K562 (cell line): ENCODE results near the gene ENPP6. TPM values are rescaled to one million over a fixed set of nuclear protein-coding genes. Genes with fewer than 3 reads are reported as not detected.

Experiments used
- ATAC-seq: fragments of 200-7000 bp; cut with Tn5 transposase; 3 replicates; pipeline ENCODE4 v1.9.1; 2020; ENCODE audit warnings: moderate library complexity
- BruUV-seq: library from RNA; stranded (reverse); fragments of 400-500 nt; replicated peaks from 2 replicates; lab custom pipeline; 2021; lab: Mats Ljungman, UMichigan
- CTCF ChIA-PET: fragments of 300-600 bp; formaldehyde crosslinking; extraction: SDS; loops from one replicate; lab custom pipeline; 2021; ENCODE audit warnings: low intra/inter-chr PET ratio; lab: Yijun Ruan, JAX
- POLR2A ChIA-PET: fragments of 300-600, 350-650 bp; sonication (Branson Sonifier 250); formaldehyde crosslinking; extraction: SDS; loops from one replicate; lab custom pipeline; 2021; ENCODE audit warnings: antibody characterized with exemption, inconsistent platforms; lab: Yijun Ruan, JAX
- DNase-seq, 4 experiments: peaks; one replicate each; pipeline versions ENCODE4 v3.0.0 to v3.0.0-alpha.2; 2011 to 2018; ENCODE audit warnings: low spot score in 3 of 4, mixed read lengths in 3 of 4; ENCODE audit errors: extremely low read depth in 1 of 4
- FAIRE-seq: peaks from 2 replicates; lab custom pipeline; 2011; peaks lifted over from hg19 to GRCh38; lab: Jason Lieb, UNC
- H2AFZ ChIP-seq: 2 replicates; pipeline ENCODE4 v1.6.0; 2011; ENCODE audit warnings: low read depth, low read length, control low read depth, inconsistent platforms
- H3K27ac ChIP-seq: fragments of 200-600 bp; 3 replicates; pipeline ENCODE4 v1.8.0; 2011; ENCODE audit warnings: low read depth, mild to moderate bottlenecking, control low read depth, inconsistent platforms, low read length, moderate library complexity, mixed read lengths; ENCODE audit errors: extremely low read depth
- H3K27me3 ChIP-seq, 2 experiments: fragments of 300-600 bp in 1 of 2; 2 replicates in 1 of 2; 3 replicates in 1 of 2; pipeline versions ENCODE4 v1.6.0 to v1.8.0; 2011; ENCODE audit warnings: inconsistent platforms in 2 of 2, low read length in 2 of 2, mild to moderate bottlenecking in 1 of 2, mixed read lengths in 1 of 2, moderate library complexity in 1 of 2; ENCODE audit not compliant: control insufficient read depth in 2 of 2, insufficient read depth in 2 of 2
- H3K36me3 ChIP-seq: fragments of 300-600 bp; 3 replicates; pipeline ENCODE4 v1.8.0; 2011; ENCODE audit warnings: mild to moderate bottlenecking, low read length, inconsistent platforms; ENCODE audit not compliant: control insufficient read depth, insufficient read depth
- H3K4me1 ChIP-seq, 2 experiments: fragments of 200-600 bp in 1 of 2; replicated peaks in 1 of 2; 2 replicates in 1 of 2; 3 replicates in 1 of 2; pipeline versions ENCODE4 v1.5.1 to v1.8.0; 2011; ENCODE audit warnings: inconsistent platforms in 2 of 2, low read length in 2 of 2, mild to moderate bottlenecking in 1 of 2, mixed read lengths in 1 of 2, moderate library complexity in 1 of 2; ENCODE audit not compliant: control insufficient read depth in 2 of 2, insufficient read depth in 2 of 2
- H3K4me2 ChIP-seq: 2 replicates; pipeline ENCODE4 v1.6.1; 2011; ENCODE audit warnings: low read length, control low read depth, inconsistent platforms, mixed read lengths; ENCODE audit not compliant: insufficient read depth
- H3K4me3 ChIP-seq: fragments of 200-600 bp; sonication (generic), shearing (Covaris generic); 2 replicates; pipeline ENCODE4 v1.5.1; 2016; ENCODE audit warnings: control low read depth, inconsistent platforms
- H3K79me2 ChIP-seq: fragments of 200-600 bp; 3 replicates; pipeline ENCODE4 v1.8.0; 2011; ENCODE audit warnings: low read length, inconsistent platforms; ENCODE audit not compliant: control insufficient read depth, insufficient read depth
- H3K9ac ChIP-seq, 2 experiments: 2 replicates each; pipeline versions ENCODE4 v1.6.0 to v1.6.1; 2011; ENCODE audit warnings: low read depth in 2 of 2, low read length in 2 of 2, control low read depth in 1 of 2, inconsistent platforms in 1 of 2, mild to moderate bottlenecking in 1 of 2, mixed read lengths in 1 of 2; ENCODE audit not compliant: insufficient read depth in 1 of 2
- H3K9me1 ChIP-seq: one replicate; pipeline ENCODE4 v1.6.0; 2011; ENCODE audit warnings: inconsistent platforms, mild to moderate bottlenecking, low read length, moderate library complexity; ENCODE audit not compliant: control insufficient read depth, insufficient read depth
- H3K9me3 ChIP-seq: replicated peaks from 2 replicates; pipeline ENCODE4 v1.5.1; 2011; ENCODE audit warnings: low read depth, low read length, inconsistent platforms; ENCODE audit not compliant: control insufficient read depth, insufficient read depth
- H4K20me1 ChIP-seq: replicated peaks from 2 replicates; pipeline ENCODE4 v1.6.1; 2011; ENCODE audit warnings: low read length, inconsistent platforms, mixed read lengths; ENCODE audit not compliant: control insufficient read depth, insufficient read depth
- CBFB ChIP-seq: sonication (generic); formaldehyde crosslinking; IDR thresholded peaks from 2 replicates; pipeline ENCODE4 v1.4.0; 2020; ENCODE audit warnings: mild to moderate bottlenecking, missing genetic modification reagents
- CCNT2 ChIP-seq: IDR thresholded peaks from 2 replicates; pipeline ENCODE4 v1.6.1; 2011; ENCODE audit warnings: borderline replicate concordance, low read depth, mild to moderate bottlenecking, moderate library complexity, mixed read lengths, low read length; ENCODE audit not compliant: insufficient read length; ENCODE audit errors: extremely low read depth
- COPS2 ChIP-seq: fragments of 450-650 bp; conservative IDR thresholded peaks from 2 replicates; pipeline ENCODE4 v1.6.1; 2016; ENCODE audit warnings: mild to moderate bottlenecking, moderate library complexity
- DMBX1 ChIP-seq: fragments of 250-450 bp; sonication (Bioruptor Pico); IDR thresholded peaks from 2 replicates; pipeline ENCODE4 v1.8.0; 2022; ENCODE audit warnings: inconsistent platforms, mild to moderate bottlenecking, moderate library complexity, borderline replicate concordance
- ESRRA ChIP-seq: fragments of 450-650 bp; IDR thresholded peaks from 2 replicates; pipeline ENCODE4 v1.6.1; 2014; ENCODE audit warnings: low read depth, mild to moderate bottlenecking, moderate library complexity, borderline replicate concordance
- ETV5 ChIP-seq: sonication (generic); formaldehyde crosslinking; IDR thresholded peaks from 2 replicates; pipeline ENCODE4 v1.4.0; 2020; ENCODE audit warnings: low read depth, mild to moderate bottlenecking, missing genetic modification reagents
- HIVEP1 ChIP-seq: fragments of 250-450 bp; sonication (Bioruptor Pico); IDR thresholded peaks from 2 replicates; pipeline ENCODE4 v1.4.0; 2020; ENCODE audit warnings: mild to moderate bottlenecking
- KLF6 ChIP-seq: fragments of 250-450 bp; sonication (Bioruptor Pico); IDR thresholded peaks from 2 replicates; pipeline ENCODE4 v1.4.0; 2020; ENCODE audit warnings: mild to moderate bottlenecking, moderate library complexity, borderline replicate concordance
- NFE2 ChIP-seq: IDR thresholded peaks from 2 replicates; pipeline ENCODE4 v1.6.1; 2014; ENCODE audit warnings: antibody characterized with exemption, low read depth
- NFXL1 ChIP-seq: fragments of 450-650 bp; formaldehyde crosslinking; IDR thresholded peaks from 2 replicates; pipeline ENCODE4 v1.4.0; 2021; ENCODE audit warnings: mild to moderate bottlenecking
- NR1H2 ChIP-seq: sonication (generic); formaldehyde crosslinking; IDR thresholded peaks from 2 replicates; pipeline ENCODE4 v1.4.0; 2020; ENCODE audit warnings: mild to moderate bottlenecking, missing genetic modification reagents
- PCBP1 ChIP-seq: fragments of 200-400 bp; formaldehyde crosslinking; IDR thresholded peaks from 2 replicates; pipeline ENCODE4 v1.6.1; 2018; ENCODE audit warnings: mild to moderate bottlenecking, low read depth, low read length; ENCODE audit not compliant: poor library complexity, severe bottlenecking
- RAD21 ChIP-seq, 2 experiments: fragments of 250-450 bp in 1 of 2; fragments of 450-650 bp in 1 of 2; sonication (Bioruptor Pico) in 1 of 2; formaldehyde crosslinking in 1 of 2; IDR thresholded peaks in 1 of 2; conservative IDR thresholded peaks in 1 of 2; 2 replicates each; pipeline versions ENCODE4 v1.4.0 to v1.8.0; 2020 to 2022; ENCODE audit warnings: mild to moderate bottlenecking in 2 of 2, moderate library complexity in 1 of 2
- RNF2 ChIP-seq: sonication (generic); IDR thresholded peaks from 2 replicates; pipeline ENCODE4 v1.6.1; 2016
- XRCC5 ChIP-seq: fragments of 200-400 bp; formaldehyde crosslinking; IDR thresholded peaks from 2 replicates; pipeline ENCODE4 v1.6.1; 2017; ENCODE audit warnings: low read depth, mild to moderate bottlenecking, low read length
- WGBS: fragments of 100-300 bp; shearing (Covaris generic); methylation state at CpG from one replicate; pipeline ENCODE4 v1.1.6; 2016; ENCODE audit warnings: low coverage, mixed read lengths; ENCODE audit not compliant: insufficient coverage; ENCODE audit errors: missing lambda C conversion rate; 5-methylcytosine and 5-hydroxymethylcytosine counted together
- in situ Hi-C: fragments of 300-500 bp; cut with MboI; formaldehyde crosslinking; loops from 4 replicates; pipeline ENCODE4 v1.15.0; 2018; ENCODE audit warnings: inconsistent platforms, mixed read lengths
- intact Hi-C: fragments of 100-400 bp; cut with micrococcal nuclease; formaldehyde crosslinking; loops from 2 replicates; pipeline ENCODE4 v1.14.2; 2022
- polyA plus RNA-seq, 8 experiments: library from polyadenylated mRNA; depleted of rRNA in 4 of 8; stranded (reverse) in 5 of 8; unstranded in 3 of 8; fragments of >200 nt; fragmentation: Nextera tagmentation in 2 of 8; fragmentation: Illumina TruSeq in 1 of 8; extraction: Ambion mirVana in 2 of 8; extraction: Trizol in 1 of 8; gene quantifications; 2 replicates each; pipeline versions ENCODE4 v1.2.1 to v1.2.3, GENCODE V29; 2011 to 2014; ENCODE audit warnings: inconsistent platforms in 1 of 8, missing spikeins in 1 of 8
- total RNA-seq, 7 experiments: library from RNA; depleted of rRNA in 6 of 7; stranded (reverse); fragments of >200 nt in 6 of 7; fragmentation: Illumina TruSeq in 2 of 7; extraction: Trizol in 2 of 7; gene quantifications; 2 replicates each; pipeline versions ENCODE4 v1.2.1 to v1.2.3, GENCODE V29; 2011 to 2021; ENCODE audit warnings: low replicate concordance in 1 of 7
- TF ChIP-seq, protein P1 (sequence below): fragments of 450-650 bp; formaldehyde crosslinking; IDR thresholded peaks from 2 replicates; pipeline ENCODE4 v1.4.0; 2020; ENCODE audit warnings: mild to moderate bottlenecking, moderate library complexity
- TF ChIP-seq, protein P2 (sequence below), 3 experiments: IDR thresholded peaks in 2 of 3; conservative IDR thresholded peaks in 1 of 3; 2 replicates each; pipeline ENCODE4 v1.5.1; 2011 to 2012; ENCODE audit warnings: low read length in 3 of 3, mild to moderate bottlenecking in 3 of 3, control low read depth in 2 of 3, improper control_type of control experiment in 1 of 3, inconsistent platforms in 1 of 3, low read depth in 1 of 3, mixed read lengths in 1 of 3, moderate library complexity in 1 of 3; ENCODE audit not compliant: insufficient read depth in 2 of 3

Gene ENPP6
- total and polyA plus RNA-seq, 9 of the 15 experiments (the other 6 are each of a cell fraction or from before 2014, with no cell fraction given): 0.29 TPM; not detected in 8

DNA sequence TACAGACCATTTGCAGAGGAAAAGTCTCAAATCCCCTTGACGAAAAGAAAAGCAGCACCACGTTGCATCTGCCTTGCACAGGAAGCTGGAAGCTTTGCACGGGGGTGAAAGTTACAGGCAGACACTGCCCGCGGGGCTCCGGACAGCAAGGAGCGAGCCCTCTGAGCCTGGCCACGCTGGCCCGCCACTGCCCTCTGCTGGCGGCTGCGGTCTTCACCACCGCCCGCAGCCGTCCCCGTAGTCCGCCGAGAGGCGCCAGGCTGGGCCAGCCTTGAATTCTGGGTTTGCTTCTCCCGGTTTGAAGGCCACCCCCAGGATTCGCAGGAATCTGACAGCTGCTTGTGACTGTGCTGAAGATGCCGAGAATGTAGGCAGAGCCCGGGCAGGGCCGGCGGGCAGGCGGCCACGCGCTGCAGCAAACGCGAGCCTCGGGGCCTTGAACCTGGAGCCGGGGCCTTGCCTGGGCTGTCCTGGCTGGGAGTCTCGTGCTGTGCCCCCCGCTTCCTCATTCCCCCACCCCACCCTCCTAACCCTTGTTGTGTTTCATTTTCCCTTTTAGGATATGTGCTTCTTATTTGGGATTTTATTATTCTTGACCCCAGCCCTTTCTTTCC is 49.2 kb downstream of the ENPP6 start:
- H4K20me1 ChIP-seq: no peaks in the 10 kb centered on the region; the same call in 1 of the 2 replicates
- H3K4me3 ChIP-seq: no peak overlapping the region
- BruUV-seq: no TSS peak
- no peaks in the 10 kb centered on the region for H3K9me3 ChIP-seq
- in situ Hi-C loops: loop anchor here (25.0 kb wide), 1 partner anchor 706 kb away; no protein-coding TSS in a partner anchor
- no peaks in the 10 kb centered on the region for H3K9me1 ChIP-seq
- FAIRE-seq (peak; percentile 74), DNase-seq (peak; percentile 74 to 80 (median 78)), ATAC-seq (peak; percentile 99)
- H3K27me3 ChIP-seq: peaks cover 22 to 59% of the 10 kb centered on the region in 2 experiments
- H3K4me1 ChIP-seq: peaks cover 0 to 6% of the 10 kb centered on the region in 2 experiments; a peak in 2 of 5 replicates
- peak overlapping the region in 1 of 2 experiments; percentile 79; a peak in 2 of 4 replicates for H3K9ac ChIP-seq
- no peaks in the 10 kb centered on the region for H3K36me3 ChIP-seq
- H3K27ac ChIP-seq: no peak overlapping the region
- ChIA-PET CTCF (interaction anchor here (0.6 to 1.0 kb wide), 6 partner anchors 69 to 1081 kb away, joined by 3 to 8 read pairs (median 4); no protein-coding TSS in a partner anchor), POLR2A (no interaction called here)
- no peak overlapping the region for H2AFZ ChIP-seq
- no peak overlapping the region; the same call in 1 of the 2 replicates for H3K4me2 ChIP-seq
- H3K79me2 ChIP-seq: no peaks in the 10 kb centered on the region
- under 1% methylated on average over 19 of the region's 33 CpGs for WGBS
- intact Hi-C loops: loop anchor here (1.0 to 5.0 kb wide), 5 partner anchors 66 to 696 kb away; no protein-coding TSS in a partner anchor
- TF ChIP-seq COPS2: no peak
- no peak for TF ChIP-seq RNF2
- 0 out of 2 replicates have a peak, but pooled peaks have one; percentile 46 for TF ChIP-seq ETV5 (CRISPR knock-in tag)
- TF ChIP-seq ESRRA: peak; percentile 11; the same call in 1 of the 2 replicates
- 0 out of 2 replicates have a peak, but pooled peaks have one; percentile 50 for TF ChIP-seq XRCC5
- TF ChIP-seq PCBP1: peak; percentile 68
- no peak for TF ChIP-seq DMBX1
- 0 out of 2 replicates have a peak, but pooled peaks have one; percentile 40 for TF ChIP-seq NR1H2 (CRISPR knock-in tag)
- TF ChIP-seq, protein P1, sequence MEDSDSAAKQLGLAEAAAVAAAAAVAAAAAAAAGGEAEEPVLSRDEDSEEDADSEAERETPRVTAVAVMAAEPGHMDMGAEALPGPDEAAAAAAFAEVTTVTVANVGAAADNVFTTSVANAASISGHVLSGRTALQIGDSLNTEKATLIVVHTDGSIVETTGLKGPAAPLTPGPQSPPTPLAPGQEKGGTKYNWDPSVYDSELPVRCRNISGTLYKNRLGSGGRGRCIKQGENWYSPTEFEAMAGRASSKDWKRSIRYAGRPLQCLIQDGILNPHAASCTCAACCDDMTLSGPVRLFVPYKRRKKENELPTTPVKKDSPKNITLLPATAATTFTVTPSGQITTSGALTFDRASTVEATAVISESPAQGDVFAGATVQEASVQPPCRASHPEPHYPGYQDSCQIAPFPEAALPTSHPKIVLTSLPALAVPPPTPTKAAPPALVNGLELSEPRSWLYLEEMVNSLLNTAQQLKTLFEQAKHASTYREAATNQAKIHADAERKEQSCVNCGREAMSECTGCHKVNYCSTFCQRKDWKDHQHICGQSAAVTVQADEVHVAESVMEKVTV: peak; percentile 54
- peak; percentile 78 to 82 for TF ChIP-seq RAD21 (CRISPR knock-in tag; conservative IDR thresholded peaks at IDR 0.05 in 1 of 2, IDR thresholded peaks at IDR 0.05 in 1 of 2)
- TF ChIP-seq, protein P2, sequence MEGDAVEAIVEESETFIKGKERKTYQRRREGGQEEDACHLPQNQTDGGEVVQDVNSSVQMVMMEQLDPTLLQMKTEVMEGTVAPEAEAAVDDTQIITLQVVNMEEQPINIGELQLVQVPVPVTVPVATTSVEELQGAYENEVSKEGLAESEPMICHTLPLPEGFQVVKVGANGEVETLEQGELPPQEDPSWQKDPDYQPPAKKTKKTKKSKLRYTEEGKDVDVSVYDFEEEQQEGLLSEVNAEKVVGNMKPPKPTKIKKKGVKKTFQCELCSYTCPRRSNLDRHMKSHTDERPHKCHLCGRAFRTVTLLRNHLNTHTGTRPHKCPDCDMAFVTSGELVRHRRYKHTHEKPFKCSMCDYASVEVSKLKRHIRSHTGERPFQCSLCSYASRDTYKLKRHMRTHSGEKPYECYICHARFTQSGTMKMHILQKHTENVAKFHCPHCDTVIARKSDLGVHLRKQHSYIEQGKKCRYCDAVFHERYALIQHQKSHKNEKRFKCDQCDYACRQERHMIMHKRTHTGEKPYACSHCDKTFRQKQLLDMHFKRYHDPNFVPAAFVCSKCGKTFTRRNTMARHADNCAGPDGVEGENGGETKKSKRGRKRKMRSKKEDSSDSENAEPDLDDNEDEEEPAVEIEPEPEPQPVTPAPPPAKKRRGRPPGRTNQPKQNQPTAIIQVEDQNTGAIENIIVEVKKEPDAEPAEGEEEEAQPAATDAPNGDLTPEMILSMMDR (IDR thresholded peaks at IDR 0.05 in 2 of 3, conservative IDR thresholded peaks at IDR 0.05 in 1 of 3; ENCODE audit: insufficient read depth in 2 of 3, low read depth in 1 of 3, low read length in 3 of 3): peak; percentile 89 to 96 (median 90)
- TF ChIP-seq KLF6 (CRISPR knock-in tag): no peak
- no peak for TF ChIP-seq NFXL1
- TF ChIP-seq HIVEP1: no peak
- TF ChIP-seq NFE2: no peak
- 0 out of 2 replicates have a peak, but pooled peaks have one; percentile 63 for TF ChIP-seq CBFB
- no peak for TF ChIP-seq CCNT2
